Naive thymus-derived CD4-positive, alpha-beta T cell (primary cell): ENCODE measurements around the gene LIPM. TPM values are rescaled to one million over a fixed set of nuclear protein-coding genes. Genes with fewer than 3 reads are reported as not detected.

Experiments
- ATAC-seq: fragments of 150-1000 bp; cut with Tn5 transposase; 2 replicates; pipeline ENCODE4 v1.10.0; 2021; ENCODE audit warnings: mild to moderate bottlenecking, moderate library complexity
- CTCF ChIA-PET: fragments of 350-600 bp; sonication (Branson Sonifier 250); formaldehyde crosslinking; loops from one replicate; lab custom pipeline; 2021; ENCODE audit warnings: antibody characterized with exemption; lab: Charles Lee
- POLR2A ChIA-PET: fragments of 350-600 bp; sonication (Branson Sonifier 250); formaldehyde crosslinking; loops from one replicate; lab custom pipeline; 2021; ENCODE audit warnings: antibody characterized with exemption, inconsistent platforms; lab: Charles Lee
- DNase-seq, 9 donors: peaks; one replicate each; pipeline versions ENCODE4 v3.0.0 to v3.0.0-alpha.2; 2020 to 2022; ENCODE audit warnings: mixed read lengths in 1 of 9
- H3K27ac ChIP-seq: one replicate; pipeline ENCODE4 v1.7.0; 2013; ENCODE audit warnings: mild to moderate bottlenecking, low read depth, low read length, moderate library complexity
- H3K27me3 ChIP-seq, 2 donors: one replicate each; pipeline ENCODE4 v1.7.0; 2013; ENCODE audit warnings: low read length in 2 of 2, mild to moderate bottlenecking in 2 of 2, moderate library complexity in 2 of 2; ENCODE audit not compliant: control insufficient read depth in 2 of 2, insufficient read depth in 2 of 2
- H3K36me3 ChIP-seq, 3 experiments: 1 replicate in 2 of 3; 2 replicates in 1 of 3; pipeline ENCODE4 v1.7.0; 2013; ENCODE audit warnings: low read length in 3 of 3, mild to moderate bottlenecking in 3 of 3, moderate library complexity in 1 of 3; ENCODE audit not compliant: insufficient read depth in 3 of 3, control insufficient read depth in 2 of 3
- H3K4me1 ChIP-seq, 2 donors: one replicate each; pipeline ENCODE4 v1.7.0; 2013; ENCODE audit warnings: low read length in 2 of 2, mild to moderate bottlenecking in 2 of 2, moderate library complexity in 1 of 2; ENCODE audit not compliant: control insufficient read depth in 2 of 2, insufficient read depth in 2 of 2
- H3K4me3 ChIP-seq: 2 replicates; pipeline ENCODE4 v1.7.0; 2013; ENCODE audit warnings: mild to moderate bottlenecking, low read length
- H3K9me3 ChIP-seq, 3 experiments: 1 replicate in 2 of 3; 2 replicates in 1 of 3; pipeline ENCODE4 v1.7.0; 2013; ENCODE audit warnings: low read length in 3 of 3; ENCODE audit not compliant: control insufficient read depth in 2 of 3
- H3K27ac Mint-ChIP-seq, 9 donors: one replicate each; pipeline ENCODE4 v1.8.0; 2020 to 2022; ENCODE audit warnings: mixed read lengths in 9 of 9, mild to moderate bottlenecking in 8 of 9, moderate library complexity in 5 of 9, inconsistent platforms in 2 of 9
- H3K27me3 Mint-ChIP-seq, 5 donors: one replicate each; pipeline ENCODE4 v1.8.0; 2021 to 2022; ENCODE audit warnings: mixed read lengths in 5 of 5, mild to moderate bottlenecking in 1 of 5
- H3K36me3 Mint-ChIP-seq, 5 donors: one replicate each; pipeline ENCODE4 v1.8.0; 2020 to 2022; ENCODE audit warnings: mixed read lengths in 5 of 5, mild to moderate bottlenecking in 3 of 5, inconsistent platforms in 1 of 5
- H3K4me1 Mint-ChIP-seq, 7 donors: one replicate each; pipeline ENCODE4 v1.8.0; 2020 to 2022; ENCODE audit warnings: mixed read lengths in 7 of 7, mild to moderate bottlenecking in 3 of 7, inconsistent platforms in 1 of 7
- H3K4me3 Mint-ChIP-seq, 10 donors: one replicate each; pipeline ENCODE4 v1.8.0; 2020 to 2022; ENCODE audit warnings: mild to moderate bottlenecking in 10 of 10, mixed read lengths in 10 of 10, moderate library complexity in 6 of 10, inconsistent platforms in 2 of 10
- H3K9me3 Mint-ChIP-seq, 11 donors: one replicate each; pipeline ENCODE4 v1.8.0; 2020 to 2022; ENCODE audit warnings: mixed read lengths in 11 of 11, mild to moderate bottlenecking in 4 of 11, inconsistent platforms in 1 of 11, moderate library complexity in 1 of 11
- intact Hi-C, 2 donors: fragments of 100-400 bp; cut with micrococcal nuclease; formaldehyde crosslinking; loops; one replicate each; pipeline ENCODE4 v1.15.1; 2023
- polyA plus RNA-seq, 2 donors: library from polyadenylated mRNA; unstranded; fragments of 300-500 nt; fragmentation: Illumina TruSeq; gene quantifications; one replicate each; pipeline ENCODE4 v1.2.3, GENCODE V29; 2021
- total RNA-seq, 6 experiments: library from RNA in 5 of 6; stranded (reverse) in 5 of 6; gene quantifications; 1 replicate in 5 of 6; 2 replicates in 1 of 6; pipeline ENCODE4 v1.2.3 and lab custom pipeline; 2021 to 2026

Gene LIPM
- total and polyA plus RNA-seq, 7 experiments from 2014 or later = 0.21 TPM; not detected in 6

GRCh38 chr10:88763441-88763840 is 39.1 kb upstream of the LIPM start:
- H3K9me3 Mint-ChIP-seq = peaks cover 0 to 2% (median 0%) of the 10 kb centered on the region in 11 donors
- POLR2A ChIA-PET = no interaction called here
- no peak overlapping the region for H3K4me3 ChIP-seq
- intact Hi-C loops = no loop called here
- no peak overlapping the region for H3K4me3 Mint-ChIP-seq
- CTCF ChIA-PET = interaction anchor here (1.2 kb wide), 1 partner anchor 75 kb away, joined by 3 read pairs; no protein-coding TSS in a partner anchor
- H3K4me1 Mint-ChIP-seq = peaks cover 0 to 6% (median 5%) of the 10 kb centered on the region in 7 donors
- no peaks in the 10 kb centered on the region for H3K36me3 Mint-ChIP-seq
- no peaks in the 10 kb centered on the region for H3K36me3 ChIP-seq
- no peaks in the 10 kb centered on the region for H3K9me3 ChIP-seq
- H3K27me3 Mint-ChIP-seq = peaks cover 0 to 48% (median 0%) of the 10 kb centered on the region in 5 donors
- H3K4me1 ChIP-seq = no peaks in the 10 kb centered on the region
- no peak for ATAC-seq
- DNase-seq = no peak
- H3K27me3 ChIP-seq = no peaks in the 10 kb centered on the region
- no peak overlapping the region for H3K27ac Mint-ChIP-seq
- H3K27ac ChIP-seq = no peak overlapping the region

GRCh38 chr10:88764110-88764509 is 38.4 kb upstream of the LIPM start:
- H3K36me3 Mint-ChIP-seq = no peaks in the 10 kb centered on the region
- H3K4me3 Mint-ChIP-seq = no peak overlapping the region
- Histone ChIP-seq H3K4me1 (no peaks in the 10 kb centered on the region), H3K9me3 (no peaks in the 10 kb centered on the region), H3K27me3 (no peaks in the 10 kb centered on the region), H3K27ac (no peak overlapping the region), H3K36me3 (no peaks in the 10 kb centered on the region), H3K4me3 (no peak overlapping the region)
- DNase-seq = no peak
- H3K4me1 Mint-ChIP-seq = peaks cover 0 to 6% (median 5%) of the 10 kb centered on the region in 7 donors
- H3K27ac Mint-ChIP-seq = no peak overlapping the region
- ChIA-PET CTCF (no interaction called here), POLR2A (no interaction called here)
- peaks cover 0 to 2% (median 0%) of the 10 kb centered on the region in 11 donors for H3K9me3 Mint-ChIP-seq
- H3K27me3 Mint-ChIP-seq = peaks cover 0 to 48% (median 0%) of the 10 kb centered on the region in 5 donors
- intact Hi-C loops = no loop called here
- no peak for ATAC-seq

GRCh38 chr10:88765816-88766215 is 36.7 kb upstream of the LIPM start:
- Mint-ChIP-seq H3K36me3 (no peaks in the 10 kb centered on the region), H3K4me1 (no peaks in the 10 kb centered on the region), H3K27ac (no peak overlapping the region), H3K27me3 (peaks cover 0 to 49% (median 0%) of the 10 kb centered on the region in 5 donors), H3K9me3 (peaks cover 0 to 2% (median 0%) of the 10 kb centered on the region in 11 donors), H3K4me3 (no peak overlapping the region)
- DNase-seq = no peak
- POLR2A ChIA-PET = no interaction called here
- Histone ChIP-seq H3K4me3 (no peak overlapping the region), H3K36me3 (no peaks in the 10 kb centered on the region), H3K27ac (no peak overlapping the region), H3K9me3 (no peaks in the 10 kb centered on the region), H3K4me1 (no peaks in the 10 kb centered on the region), H3K27me3 (no peaks in the 10 kb centered on the region)
- no peak for ATAC-seq
- CTCF ChIA-PET = no interaction called here
- intact Hi-C loops = no loop called here

DNA sequence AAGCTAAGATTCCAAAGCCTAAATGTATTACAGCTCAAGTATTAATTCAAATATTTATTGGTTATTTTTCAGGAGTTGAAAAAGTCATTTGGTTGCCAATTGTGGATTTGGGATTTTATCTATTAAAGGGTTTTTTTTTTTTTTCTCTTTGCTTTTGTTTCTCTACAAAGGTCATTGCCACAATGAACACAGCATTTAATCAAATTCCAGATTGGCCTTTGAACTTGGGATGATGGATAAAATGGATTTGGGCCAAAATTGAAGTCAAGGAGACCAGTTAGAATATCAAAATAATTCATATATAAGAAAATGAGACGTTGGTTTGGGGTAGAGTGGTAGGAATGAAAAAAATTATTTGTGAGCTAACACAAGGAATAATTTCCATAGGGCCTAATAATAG is 33.1 kb upstream of the LIPM start:
- POLR2A ChIA-PET = interaction anchor here (0.7 kb wide), 1 partner anchor 29 kb away, joined by 3 read pairs; no protein-coding TSS in a partner anchor
- CTCF ChIA-PET = no interaction called here
- no peaks in the 10 kb centered on the region for H3K9me3 ChIP-seq
- intact Hi-C loops = no loop called here
- peaks cover 0 to 50% (median 0%) of the 10 kb centered on the region in 5 donors for H3K27me3 Mint-ChIP-seq
- no peak overlapping the region for H3K27ac Mint-ChIP-seq
- no peak overlapping the region for H3K27ac ChIP-seq
- H3K4me1 ChIP-seq = no peaks in the 10 kb centered on the region
- no peak for DNase-seq
- peaks cover 0 to 10% (median 3%) of the 10 kb centered on the region in 11 donors for H3K9me3 Mint-ChIP-seq
- H3K4me1 Mint-ChIP-seq = no peaks in the 10 kb centered on the region
- no peak overlapping the region for H3K4me3 ChIP-seq
- H3K36me3 ChIP-seq = no peaks in the 10 kb centered on the region
- no peaks in the 10 kb centered on the region for H3K36me3 Mint-ChIP-seq
- H3K4me3 Mint-ChIP-seq = no peak overlapping the region
- ATAC-seq = no peak
- no peaks in the 10 kb centered on the region for H3K27me3 ChIP-seq

- Mint-ChIP-seq H3K27me3 (peaks cover 0 to 50% (median 1%) of the 10 kb centered on the region in 5 donors), H3K27ac (no peak overlapping the region), H3K4me3 (no peak overlapping the region), H3K9me3 (peaks cover 0 to 4% (median 0%) of the 10 kb centered on the region in 11 donors), H3K36me3 (no peaks in the 10 kb centered on the region), H3K4me1 (peaks cover 0 to 2% (median 0%) of the 10 kb centered on the region in 7 donors)
- no peaks in the 10 kb centered on the region for H3K9me3 ChIP-seq
- no peaks in the 10 kb centered on the region for H3K27me3 ChIP-seq
- intact Hi-C loops = no loop called here
- no peaks in the 10 kb centered on the region for H3K4me1 ChIP-seq
- ChIA-PET CTCF (interaction anchor here (0.7 kb wide), 1 partner anchor 393 kb away, joined by 3 read pairs; no protein-coding TSS in a partner anchor), POLR2A (no interaction called here)
- no peak for DNase-seq
- no peak overlapping the region for H3K4me3 ChIP-seq
- no peaks in the 10 kb centered on the region for H3K36me3 ChIP-seq
- H3K27ac ChIP-seq = no peak overlapping the region
- ATAC-seq = no peak
Measured at GRCh38 chr10:88781206-88781605, 21.3 kb upstream of the LIPM start.

DNA sequence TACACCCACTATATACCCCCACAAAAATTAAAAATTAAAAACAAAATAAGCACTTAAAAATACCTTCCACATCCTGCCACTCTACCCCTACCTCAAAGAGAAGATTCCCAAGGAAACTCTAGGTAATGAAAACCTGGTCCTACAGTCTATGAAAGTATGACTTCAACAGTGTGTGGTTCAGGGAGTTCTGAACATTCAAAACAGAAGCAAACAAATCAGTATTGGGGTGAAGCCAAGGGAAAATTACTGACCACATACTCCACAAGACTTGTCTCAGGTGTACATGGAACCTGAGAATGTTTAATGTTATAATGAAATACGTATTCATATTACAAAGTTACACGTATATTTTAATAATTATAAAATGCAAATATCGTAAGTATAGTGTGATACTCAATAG is 20.3 kb upstream of the LIPM start:
- Mint-ChIP-seq H3K27me3 (peaks cover 0 to 49% (median 4%) of the 10 kb centered on the region in 5 donors), H3K4me3 (no peak overlapping the region), H3K4me1 (peaks cover 0 to 2% (median 0%) of the 10 kb centered on the region in 7 donors), H3K27ac (no peak overlapping the region), H3K36me3 (no peaks in the 10 kb centered on the region), H3K9me3 (no peaks in the 10 kb centered on the region)
- H3K27ac ChIP-seq = no peak overlapping the region
- no peak overlapping the region for H3K4me3 ChIP-seq
- intact Hi-C loops = no loop called here
- no peaks in the 10 kb centered on the region for H3K9me3 ChIP-seq
- H3K4me1 ChIP-seq = no peaks in the 10 kb centered on the region
- H3K27me3 ChIP-seq = no peaks in the 10 kb centered on the region
- DNase-seq (no peak), ATAC-seq (no peak)
- ChIA-PET CTCF (no interaction called here), POLR2A (no interaction called here)
- H3K36me3 ChIP-seq = no peaks in the 10 kb centered on the region

- H3K27ac Mint-ChIP-seq = no peak overlapping the region
- peaks cover 0 to 50% (median 4%) of the 10 kb centered on the region in 5 donors for H3K27me3 Mint-ChIP-seq
- DNase-seq = no peak
- ChIA-PET CTCF (interaction anchor here (0.7 kb wide), 1 partner anchor 133 kb away, joined by 3 read pairs; no protein-coding TSS in a partner anchor), POLR2A (no interaction called here)
- Histone ChIP-seq H3K4me1 (no peaks in the 10 kb centered on the region), H3K27ac (no peak overlapping the region), H3K27me3 (no peaks in the 10 kb centered on the region), H3K4me3 (no peak overlapping the region), H3K9me3 (no peaks in the 10 kb centered on the region), H3K36me3 (no peaks in the 10 kb centered on the region)
- no peaks in the 10 kb centered on the region for H3K36me3 Mint-ChIP-seq
- no peak for ATAC-seq
- no peaks in the 10 kb centered on the region for H3K9me3 Mint-ChIP-seq
- intact Hi-C loops = no loop called here
- H3K4me3 Mint-ChIP-seq = no peak overlapping the region
- H3K4me1 Mint-ChIP-seq = peaks cover 0 to 2% (median 0%) of the 10 kb centered on the region in 7 donors
Measured at GRCh38 chr10:88783724-88784123, 18.8 kb upstream of the LIPM start.
